HepG2 (cell line): ENCODE data around the gene ARHGAP32. TPM values are rescaled to one million over a fixed set of nuclear protein-coding genes. Genes with fewer than 3 reads are reported as not detected.

Experiments
- ATF2 ChIP-seq: sonication (generic); formaldehyde crosslinking; IDR thresholded peaks from 2 replicates; pipeline ENCODE4 v1.4.0; 2020; ENCODE audit warnings: missing genetic modification reagents
- CEBPG ChIP-seq: IDR thresholded peaks from 2 replicates; pipeline ENCODE4 v1.6.1; 2016
- EHMT2 ChIP-seq: fragments of 200-600 bp; sonication (generic); IDR thresholded peaks from 2 replicates; pipeline ENCODE4 v1.7.0; 2017; ENCODE audit warnings: antibody characterized with exemption, low read depth, low read length, borderline replicate concordance
- ELF3 ChIP-seq: IDR thresholded peaks from 2 replicates; pipeline ENCODE4 v1.6.1; 2016; ENCODE audit warnings: missing genetic modification reagents, missing compliant biosample characterization
- FOSL2 ChIP-seq: sonication (generic); formaldehyde crosslinking; IDR thresholded peaks from 2 replicates; pipeline ENCODE4 v1.4.0; 2020; ENCODE audit warnings: missing genetic modification reagents
- FOXA3 ChIP-seq: IDR thresholded peaks from 2 replicates; pipeline ENCODE4 v1.6.1; 2016; ENCODE audit warnings: missing genetic modification reagents, missing compliant biosample characterization
- GZF1 ChIP-seq: sonication (generic); formaldehyde crosslinking; IDR thresholded peaks from 2 replicates; pipeline ENCODE4 v1.5.1; 2020; ENCODE audit warnings: mild to moderate bottlenecking, missing genetic modification reagents
- KDM2A ChIP-seq: sonication (generic); formaldehyde crosslinking; IDR thresholded peaks from 2 replicates; pipeline ENCODE4 v1.4.0; 2020; ENCODE audit warnings: low read depth, missing genetic modification reagents, borderline replicate concordance
- KDM5A ChIP-seq: fragments of 200-600 bp; sonication (generic); IDR thresholded peaks from 2 replicates; pipeline ENCODE4 v1.7.0; 2018; ENCODE audit warnings: antibody characterized with exemption, mild to moderate bottlenecking, low read length, borderline replicate concordance
- MIXL1 ChIP-seq: IDR thresholded peaks from 2 replicates; pipeline ENCODE4 v1.6.1; 2016
- NR0B2 ChIP-seq: sonication (generic); formaldehyde crosslinking; IDR thresholded peaks from 2 replicates; pipeline ENCODE4 v1.4.0; 2020; ENCODE audit warnings: mild to moderate bottlenecking, missing genetic modification reagents
- PATZ1 ChIP-seq: sonication (generic); formaldehyde crosslinking; IDR thresholded peaks from 2 replicates; pipeline ENCODE4 v1.4.0; 2020; ENCODE audit warnings: missing genetic modification reagents
- POLR2A ChIP-seq, 2 experiments: IDR thresholded peaks; 2 replicates each; pipeline ENCODE4 v1.6.1; 2011; ENCODE audit warnings: low read depth in 2 of 2, low read length in 2 of 2, mild to moderate bottlenecking in 1 of 2, moderate library complexity in 1 of 2; ENCODE audit not compliant: insufficient read depth in 1 of 2
- POLR2G ChIP-seq: fragments of 200-400 bp; formaldehyde crosslinking; IDR thresholded peaks from 2 replicates; pipeline ENCODE4 v1.6.1; 2018; ENCODE audit warnings: mild to moderate bottlenecking, low read depth, low read length, moderate library complexity
- RXRB ChIP-seq: IDR thresholded peaks from 2 replicates; pipeline ENCODE4 v1.6.1; 2016; ENCODE audit warnings: borderline replicate concordance, missing genetic modification reagents, missing compliant biosample characterization
- SMAD3 ChIP-seq: sonication (generic); formaldehyde crosslinking; IDR thresholded peaks from 2 replicates; pipeline ENCODE4 v1.4.0; 2020; ENCODE audit warnings: missing genetic modification reagents
- SRSF4 ChIP-seq: fragments of 200-400 bp; formaldehyde crosslinking; IDR thresholded peaks from one replicate; pipeline ENCODE4 v1.6.1; 2018; ENCODE audit warnings: mild to moderate bottlenecking, low read depth, low read length, moderate library complexity; ENCODE audit not compliant: poor library complexity, severe bottlenecking
- TBX3 ChIP-seq: fragments of 450-650 bp; IDR thresholded peaks from 2 replicates; pipeline ENCODE4 v1.6.1; 2017; ENCODE audit warnings: antibody characterized with exemption, mild to moderate bottlenecking, inconsistent platforms, borderline replicate concordance
- ZBTB46 ChIP-seq: sonication (generic); formaldehyde crosslinking; IDR thresholded peaks from 2 replicates; pipeline ENCODE4 v1.4.0; 2020; ENCODE audit warnings: mild to moderate bottlenecking, missing genetic modification reagents, borderline replicate concordance
- ZGPAT ChIP-seq: IDR thresholded peaks from 2 replicates; pipeline ENCODE4 v1.6.1; 2016; ENCODE audit warnings: mild to moderate bottlenecking
- ZMYM2 ChIP-seq: sonication (generic); formaldehyde crosslinking; IDR thresholded peaks from 2 replicates; pipeline ENCODE4 v1.8.0; 2022; ENCODE audit warnings: mild to moderate bottlenecking, missing genetic modification reagents
- polyA plus RNA-seq, 8 experiments: library from polyadenylated mRNA; depleted of rRNA in 3 of 8; stranded (reverse) in 7 of 8; unstranded in 1 of 8; fragments of >200 nt; fragmentation: Illumina TruSeq in 4 of 8; extraction: Trizol in 4 of 8; gene quantifications; 2 replicates each; pipeline versions ENCODE4 v1.2.1 to v1.2.3, GENCODE V29; 2011 to 2016; ENCODE audit warnings: low read depth in 4 of 8, missing spikeins in 1 of 8, mixed read lengths in 1 of 8; ENCODE audit not compliant: insufficient read depth in 1 of 8
- total RNA-seq, 5 experiments: library from RNA; depleted of rRNA; stranded (reverse); fragments of >200 nt; fragmentation: Illumina TruSeq; extraction: Trizol; gene quantifications; 2 replicates each; pipeline ENCODE4 v1.2.3, GENCODE V29; 2016; ENCODE audit warnings: low read depth in 1 of 5

The ARHGAP32 gene
- total and polyA plus RNA-seq, 2 of the 13 experiments (the other 11 are each of a cell fraction or from before 2014, with no cell fraction given) = 6.3 to 8.2 TPM

GRCh38 chr11:129143335-129143734, 48.8 kb downstream of the ARHGAP32 start (continued):
- TF ChIP-seq ZGPAT (CRISPR knock-in tag) (peak; percentile 60; the same call in 1 of the 2 replicates), FOSL2 (CRISPR knock-in tag) (peak; percentile 100), ZMYM2 (CRISPR knock-in tag) (no peak), MIXL1 (CRISPR knock-in tag) (0 out of 2 replicates have a peak, but pooled peaks have one; percentile 24), NR0B2 (CRISPR knock-in tag) (no peak), ZBTB46 (CRISPR knock-in tag) (no peak), CEBPG (CRISPR knock-in tag) (peak; percentile 83), ELF3 (CRISPR knock-in tag) (0 out of 2 replicates have a peak, but pooled peaks have one; percentile 14), SRSF4 (no peak), KDM2A (peak; percentile 42; the same call in 1 of the 2 replicates), FOXA3 (CRISPR knock-in tag) (peak; percentile 68), KDM5A (0 out of 2 replicates have a peak, but pooled peaks have one; percentile 10), TBX3 (no peak), PATZ1 (peak; percentile 58), GZF1 (CRISPR knock-in tag) (no peak), EHMT2 (peak; percentile 59; the same call in 1 of the 2 replicates), RXRB (CRISPR knock-in tag) (peak; percentile 39; the same call in 1 of the 2 replicates), SMAD3 (CRISPR knock-in tag) (peak; percentile 81), ATF2 (CRISPR knock-in tag) (peak; percentile 37; the same call in 1 of the 2 replicates), POLR2A (IDR thresholded peaks at IDR 0.05; ENCODE audit: insufficient read depth in 1 of 2, low read depth in 2 of 2, low read length in 2 of 2) (no peak), POLR2G (peak; percentile 57; the same call in 1 of the 2 replicates)
